Measurements from ENCODE around the gene TPPP2.

Gene TPPP2

DNA sequence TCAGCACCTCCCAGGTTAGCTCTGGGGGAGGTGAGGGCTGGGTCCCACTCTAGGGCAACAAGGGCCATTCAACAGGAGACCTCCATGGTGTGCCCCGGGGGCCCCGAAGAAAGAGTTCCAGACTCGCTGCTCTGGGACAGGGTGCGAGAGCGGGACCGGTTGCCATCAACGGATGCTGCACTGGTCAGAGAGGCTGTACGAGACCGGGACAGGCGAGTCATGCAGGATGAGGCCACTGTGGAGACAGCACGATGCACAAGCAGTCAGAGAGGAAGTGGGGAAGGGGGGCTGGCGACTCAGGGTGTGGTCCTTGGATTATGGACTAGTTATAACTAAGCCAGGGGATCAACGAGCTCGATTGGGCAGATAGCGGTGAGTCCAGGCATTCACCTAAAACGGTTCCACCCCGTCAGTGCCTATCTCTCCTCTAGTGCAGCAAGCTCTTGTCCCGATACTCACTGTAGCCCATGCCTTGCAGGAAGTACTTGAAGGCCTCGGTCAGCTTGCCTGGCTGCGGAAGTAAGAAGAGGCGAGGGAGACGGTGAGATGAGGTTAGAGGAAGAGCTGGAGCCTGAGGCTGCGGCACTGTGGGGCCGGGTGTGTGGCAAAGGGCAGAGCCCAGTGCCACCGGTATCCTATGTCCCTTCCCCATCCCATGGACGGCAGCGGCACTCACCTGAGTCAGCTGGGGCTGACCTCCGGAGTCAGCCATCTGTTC lies 12.3 kb upstream of the TPPP2 start:
- no peak for DNase-seq (ENCODE audit: low spot score)

DNA sequence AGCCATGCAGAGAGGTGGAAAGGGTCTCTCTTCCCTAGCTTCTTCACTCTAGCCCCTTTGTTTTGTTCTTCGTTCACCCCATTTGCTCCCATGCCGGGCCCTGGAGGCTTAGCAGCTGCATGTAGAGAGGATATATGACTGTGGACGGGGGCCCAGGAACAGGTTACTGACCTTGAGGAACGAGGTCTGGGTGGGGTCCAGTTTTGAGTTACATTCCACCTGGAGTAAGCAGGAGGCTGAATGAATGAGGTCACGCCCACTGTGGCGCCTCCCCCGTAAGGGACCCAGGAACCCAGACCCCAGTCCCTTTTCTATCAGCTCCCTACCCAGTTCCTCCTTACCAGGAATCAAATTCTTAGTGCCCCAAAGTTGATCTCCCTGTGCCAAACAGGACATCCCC lies 11.7 kb upstream of the TPPP2 start:
- DNase-seq (ENCODE audit: low spot score), result no peak

DNA sequence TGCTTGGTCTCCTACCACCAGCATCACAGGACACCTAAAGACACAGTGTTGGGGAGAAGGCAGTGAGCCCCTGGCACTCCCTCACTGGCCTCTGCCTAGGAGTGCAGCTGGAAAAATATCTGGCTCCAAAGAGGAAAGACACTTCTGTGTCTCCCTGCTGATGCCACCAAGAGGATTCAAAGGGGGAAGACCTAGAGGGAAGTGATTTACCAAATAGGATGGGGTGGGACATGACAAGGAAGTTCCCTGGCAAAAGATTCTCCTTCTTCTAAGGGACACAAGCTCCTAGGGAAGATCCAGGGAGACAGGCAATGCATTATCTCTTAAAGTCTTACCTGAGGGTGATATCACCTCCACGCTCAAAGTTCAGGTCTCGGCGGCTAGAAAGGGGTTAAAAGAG lies 11.2 kb upstream of the TPPP2 start:
- no peak for DNase-seq (ENCODE audit: low spot score)

DNA sequence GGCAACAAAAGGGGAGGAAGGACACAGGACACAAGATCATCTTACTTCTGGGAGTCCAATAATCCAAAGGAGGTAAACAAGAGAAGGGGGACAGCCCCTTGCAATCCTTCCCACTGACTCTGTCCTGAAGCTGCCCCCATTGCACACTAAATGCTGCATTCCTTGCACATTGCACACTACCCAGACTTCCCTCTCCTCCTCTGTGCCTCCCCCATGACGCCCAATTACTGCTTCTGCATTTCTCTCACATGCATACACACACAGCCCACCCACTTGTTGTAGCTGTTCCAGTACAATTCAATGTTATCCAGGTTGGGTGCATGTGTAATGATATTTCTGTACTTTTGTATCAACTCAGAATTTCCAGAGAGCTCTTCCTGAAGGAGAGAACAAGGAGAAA lies 10.7 kb upstream of the TPPP2 start:
- no peak for DNase-seq (ENCODE audit: low spot score)

DNA sequence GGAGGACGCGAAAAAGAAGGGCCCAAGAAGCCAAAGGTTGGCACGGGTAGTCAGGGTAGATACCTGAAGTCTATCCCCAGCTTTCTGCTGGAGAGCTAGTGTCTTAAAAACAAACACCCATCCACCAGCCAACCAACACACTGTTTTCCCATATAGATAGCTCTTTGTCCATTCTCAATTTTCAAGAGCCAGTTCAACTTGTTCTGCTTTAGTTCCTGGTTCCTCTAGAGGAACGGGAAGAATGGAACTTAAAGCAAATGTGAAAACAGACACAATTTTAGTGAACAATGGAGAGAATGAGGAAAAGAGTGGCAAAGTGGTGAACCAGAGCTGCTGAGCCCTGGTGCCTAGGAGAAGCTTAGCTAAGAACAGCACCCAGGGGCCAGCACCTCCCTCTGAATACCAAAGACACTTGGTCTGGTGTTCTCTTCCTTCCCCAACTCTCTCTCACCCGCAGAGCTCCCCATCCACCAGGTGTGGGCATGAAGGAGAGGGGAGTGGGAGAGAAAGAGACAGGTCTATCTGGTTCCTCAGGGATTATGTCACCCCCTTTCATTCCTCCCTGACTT lies 9.0 kb upstream of the TPPP2 start:
- no peak for DNase-seq (ENCODE audit: low spot score)

DNA sequence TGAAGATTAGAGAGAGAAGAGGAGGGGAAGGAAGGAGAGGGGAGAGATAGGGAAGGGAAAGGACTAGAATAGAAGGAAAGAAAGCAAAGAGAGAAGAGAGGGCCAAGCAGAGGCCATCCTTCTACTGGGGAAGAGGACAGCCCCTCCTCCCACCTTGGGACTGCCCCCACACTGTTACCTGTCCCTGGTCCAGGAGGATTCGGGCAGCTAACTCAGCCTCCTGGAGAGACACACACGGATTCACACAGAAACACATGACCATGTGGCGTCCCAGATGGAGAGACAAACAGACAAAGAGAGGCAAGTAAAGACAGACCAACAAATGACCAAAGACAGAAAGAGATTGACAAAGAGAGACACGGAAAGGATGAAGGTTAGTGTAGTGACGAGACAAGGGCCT lies 7.3 kb upstream of the TPPP2 start:
- no peak for DNase-seq (ENCODE audit: low spot score)

DNA sequence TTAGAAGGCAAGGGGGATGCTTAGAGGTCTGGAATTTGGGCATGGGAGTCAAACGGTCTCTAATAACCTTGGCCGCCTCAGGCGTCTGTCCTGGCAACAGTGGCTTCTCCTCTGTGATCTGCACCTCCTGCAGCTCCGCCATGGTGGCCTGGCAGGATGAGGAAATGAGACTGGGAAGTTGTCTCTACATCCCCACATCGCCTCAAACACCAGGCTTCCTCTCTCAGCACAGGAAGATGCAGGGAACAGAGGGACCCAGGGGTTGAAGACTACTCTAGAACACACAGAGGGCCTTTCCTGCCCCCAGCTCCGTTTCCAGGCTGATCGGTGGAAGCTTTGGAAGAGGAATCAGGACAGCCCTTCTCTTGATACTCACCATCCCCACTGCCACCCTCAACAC lies 6.8 kb upstream of the TPPP2 start:
- DNase-seq (ENCODE audit: low spot score), result no peak

DNA sequence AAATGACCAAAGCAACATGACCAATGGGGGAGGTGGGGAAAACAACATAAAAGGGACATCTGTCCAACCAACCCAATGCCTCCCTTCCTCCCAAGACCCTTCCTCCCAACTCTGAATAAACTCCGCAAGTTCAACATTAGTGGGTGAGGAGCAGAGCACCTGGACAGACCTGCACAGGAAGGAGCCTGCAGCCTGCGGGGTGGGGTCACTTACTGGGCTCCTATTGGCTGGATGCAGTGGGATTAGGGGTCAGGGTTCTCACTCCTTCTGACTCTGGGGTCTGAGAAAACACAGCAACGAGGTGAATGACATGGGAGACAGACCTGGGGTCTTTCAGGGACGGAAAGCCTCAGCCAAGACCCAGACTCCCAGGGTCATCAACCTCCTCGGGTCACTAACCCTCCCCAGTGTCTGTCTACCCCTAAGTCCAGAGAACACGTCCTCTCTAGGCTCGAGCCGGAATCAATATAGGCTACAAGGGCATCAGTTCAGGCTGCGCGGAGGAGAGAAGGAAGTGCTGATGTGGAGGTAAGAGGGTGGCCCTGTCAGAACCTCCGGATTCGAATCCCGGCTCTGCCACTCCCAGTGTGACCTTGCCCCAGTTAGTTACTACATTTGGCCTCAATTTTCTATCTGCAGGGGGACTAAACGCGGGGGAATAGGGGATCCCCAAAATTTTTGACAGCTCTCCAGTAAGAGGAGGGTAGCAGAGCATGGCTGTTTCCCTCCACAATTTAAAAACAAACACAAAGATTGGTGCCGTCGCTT lies 6.0 kb upstream of the TPPP2 start:
- no peak for DNase-seq (ENCODE audit: low spot score)

DNA sequence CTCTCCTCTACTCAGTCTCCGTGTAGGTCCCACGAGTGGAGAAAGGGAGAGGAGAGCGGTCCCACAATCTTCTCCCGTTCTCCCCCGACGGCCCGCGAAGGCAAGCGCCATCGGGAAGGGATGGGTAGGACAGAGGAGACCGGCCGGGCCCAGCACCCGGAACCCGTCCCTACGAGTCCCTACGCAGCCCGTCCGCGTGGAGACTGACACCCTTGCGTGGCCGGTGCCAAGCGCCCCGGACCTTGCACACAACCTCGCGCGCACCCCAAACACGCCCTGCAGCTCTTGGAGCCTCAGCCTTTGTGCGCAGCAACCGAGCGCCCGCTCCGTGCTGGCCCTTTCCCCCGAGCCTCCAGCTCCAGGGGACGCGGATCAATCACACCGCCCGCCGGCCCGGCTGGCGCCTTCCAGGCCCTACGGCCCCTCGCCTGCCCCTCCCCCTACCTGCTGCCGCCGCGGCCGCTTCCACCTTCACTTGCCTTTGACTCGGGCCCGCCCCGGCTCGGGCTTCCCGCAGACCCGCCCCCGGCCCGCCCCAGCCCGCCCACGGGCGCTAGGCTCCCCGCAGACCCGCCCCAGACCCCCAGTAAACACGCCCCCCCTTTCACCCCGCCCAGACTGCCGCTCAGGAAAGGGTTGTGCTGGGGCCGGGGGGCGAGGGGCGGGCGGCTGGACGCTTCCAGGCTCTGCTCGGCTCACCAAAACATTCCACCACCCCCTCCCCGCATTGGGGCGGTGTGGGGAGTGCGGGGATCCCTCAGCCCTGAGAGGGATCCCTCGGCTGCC lies 5.2 kb upstream of the TPPP2 start, which contains the start of gene NDRG2:
Gene NDRG2, minus strand, starts transcription at position 477 of the 786 bp plus-strand sequence. CDS start 1,746 bp downstream, outside the sequence.
- DNase-seq (ENCODE audit: low spot score), result peak; percentile 86

DNA sequence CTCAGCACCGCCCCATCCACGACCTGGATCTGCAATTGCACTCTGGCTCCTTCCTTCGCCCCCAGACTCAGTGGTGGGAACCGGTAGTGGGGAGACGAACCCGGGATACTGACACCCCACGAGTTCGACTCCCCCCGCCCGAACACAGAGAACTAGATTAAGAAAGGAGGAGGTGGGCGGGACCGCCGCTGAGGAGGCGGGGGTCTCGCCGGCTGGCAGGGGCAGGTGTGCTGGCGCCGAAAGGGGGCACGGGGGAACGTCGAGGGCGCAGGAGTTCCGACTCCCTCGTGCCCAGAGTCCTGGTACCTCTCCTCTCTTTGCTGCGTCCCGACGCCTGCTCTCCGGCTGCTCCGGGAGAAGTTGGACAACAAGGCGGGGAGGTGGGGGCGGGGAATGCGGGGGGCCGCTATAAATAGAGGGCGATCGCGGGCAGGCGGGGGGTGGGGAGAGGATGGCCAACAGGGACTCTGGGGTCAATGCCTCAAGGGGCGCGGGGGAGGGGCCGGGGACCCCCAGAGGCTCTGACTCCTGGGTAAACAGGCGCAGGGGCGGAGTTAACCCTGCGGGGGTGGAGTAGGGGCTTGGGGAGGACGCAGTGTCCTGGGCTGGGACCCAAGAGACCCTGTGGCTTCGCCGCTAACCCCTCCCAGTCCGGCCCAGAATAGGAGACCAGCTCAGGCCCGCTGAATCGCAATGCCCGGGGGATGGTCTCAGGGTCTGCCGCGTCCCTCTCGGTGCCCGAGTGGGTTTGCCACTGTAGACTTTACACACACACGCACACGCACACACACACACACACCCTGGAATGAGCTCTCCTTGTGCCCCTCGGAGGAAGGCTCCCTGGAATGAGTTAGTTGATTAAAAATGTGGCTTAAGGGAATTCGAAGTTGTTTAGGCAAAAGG lies 4.4 kb upstream of the TPPP2 start:
- peak; percentile 66 for DNase-seq (ENCODE audit: low spot score)

DNA sequence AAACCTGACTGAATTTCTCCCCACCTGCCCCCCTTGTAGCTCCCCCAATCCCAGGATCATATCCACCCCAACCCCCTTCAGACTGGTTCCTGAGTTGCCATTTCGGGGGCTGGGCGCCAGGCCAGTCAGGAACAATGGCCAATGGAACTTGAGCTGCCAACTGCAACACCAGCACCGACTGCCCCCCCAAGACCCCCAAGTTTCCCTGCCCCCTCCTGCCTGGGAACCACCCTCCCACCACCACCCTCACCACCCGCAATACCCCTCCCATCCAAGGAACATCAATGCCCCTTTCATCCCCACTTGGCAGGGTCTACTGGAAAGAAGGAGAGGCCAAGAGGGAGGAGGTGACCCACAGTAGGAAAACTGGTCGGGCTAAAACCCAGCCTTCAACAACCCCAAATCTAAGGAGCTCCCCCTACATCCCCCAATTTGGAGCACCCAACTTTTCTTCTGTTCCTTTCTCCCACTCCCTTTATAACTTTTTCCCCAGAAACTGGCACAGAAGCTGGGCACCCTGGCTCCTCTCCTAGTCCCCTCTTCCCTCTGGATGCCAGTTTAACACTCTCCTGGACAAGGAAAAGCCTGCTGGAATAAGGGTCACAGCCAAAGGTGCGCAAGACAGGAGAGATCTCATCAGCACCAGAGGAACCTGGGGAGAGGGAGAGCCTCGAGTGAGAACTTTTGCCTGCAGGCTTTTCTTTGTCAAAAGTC lies 3.6 kb upstream of the TPPP2 start:
- DNase-seq (ENCODE audit: low spot score), result no peak

DNA sequence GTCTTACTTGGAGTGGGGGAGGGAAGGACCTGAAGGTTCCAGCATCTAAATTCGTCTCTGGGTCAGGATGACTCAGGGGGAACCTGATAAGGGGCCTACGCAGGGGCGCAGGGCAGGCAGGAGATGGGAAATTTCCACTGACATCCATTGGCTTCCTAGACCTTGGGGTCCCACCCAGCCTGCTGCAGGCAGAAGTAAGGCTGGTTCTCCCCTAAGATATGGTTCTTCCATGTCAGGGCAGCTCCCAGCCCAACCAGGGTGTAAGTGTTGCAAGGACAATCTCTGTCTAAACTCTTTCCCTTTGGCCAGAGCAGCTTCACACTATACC lies 3.1 kb upstream of the TPPP2 start:
- no peak for DNase-seq (ENCODE audit: low spot score)

DNA sequence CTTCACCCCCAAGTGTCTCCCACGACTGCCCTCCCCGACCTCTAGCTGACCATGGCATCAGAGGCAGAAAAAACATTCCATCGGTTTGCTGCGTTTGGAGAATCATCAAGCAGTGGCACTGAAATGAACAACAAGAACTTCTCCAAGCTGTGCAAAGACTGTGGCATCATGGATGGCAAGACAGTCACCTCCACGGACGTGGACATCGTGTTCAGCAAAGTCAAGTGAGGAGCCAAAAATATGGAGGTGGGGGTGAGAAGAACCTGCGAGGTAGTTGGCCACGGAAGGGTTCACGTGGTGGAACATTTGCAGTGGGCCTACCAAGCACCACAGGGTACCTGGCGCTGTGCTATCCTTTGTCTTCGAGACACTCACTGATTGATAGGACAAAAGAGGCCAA lies 514 bp downstream of the TPPP2 start:
- no peak for DNase-seq (ENCODE audit: low spot score)

DNA sequence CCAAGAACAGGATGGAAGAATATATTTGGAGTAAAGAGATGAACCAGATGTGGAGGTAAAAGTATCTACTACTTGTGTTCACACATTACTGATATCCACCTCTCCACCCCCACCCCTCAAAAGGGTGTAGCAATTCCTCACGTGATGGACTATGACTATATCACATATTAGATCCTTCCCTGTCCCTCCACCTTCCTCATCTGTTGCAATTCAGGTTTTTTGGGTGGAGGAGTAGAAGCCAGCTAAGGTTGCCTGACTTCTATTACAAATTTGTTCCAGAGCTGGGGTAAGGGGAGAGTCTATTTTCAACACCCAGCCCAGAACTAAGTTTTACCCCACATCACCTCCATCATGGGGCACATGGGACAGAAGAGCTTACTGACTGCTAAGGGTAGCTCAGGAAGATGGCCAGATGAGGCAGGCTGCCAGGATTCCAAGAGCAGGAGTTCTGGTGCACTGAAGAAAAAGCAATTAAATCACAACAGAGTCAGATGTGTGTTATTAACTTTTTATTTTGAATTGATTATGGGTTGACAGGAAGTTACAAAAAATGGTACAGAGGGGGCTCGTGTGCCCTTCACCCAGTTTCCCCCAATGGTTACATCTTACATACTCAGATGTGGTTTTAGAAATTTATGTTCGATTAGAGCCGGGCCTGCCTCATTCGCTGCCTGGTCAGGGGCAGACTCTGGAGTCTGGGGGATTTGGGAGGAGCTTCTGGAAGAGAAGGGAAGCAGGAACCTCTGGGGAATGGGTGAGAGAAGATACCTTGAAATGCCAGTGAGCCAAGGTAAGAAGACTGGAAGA lies 2.5 kb downstream of the TPPP2 start:
- no peak for DNase-seq (ENCODE audit: low spot score)

DNA sequence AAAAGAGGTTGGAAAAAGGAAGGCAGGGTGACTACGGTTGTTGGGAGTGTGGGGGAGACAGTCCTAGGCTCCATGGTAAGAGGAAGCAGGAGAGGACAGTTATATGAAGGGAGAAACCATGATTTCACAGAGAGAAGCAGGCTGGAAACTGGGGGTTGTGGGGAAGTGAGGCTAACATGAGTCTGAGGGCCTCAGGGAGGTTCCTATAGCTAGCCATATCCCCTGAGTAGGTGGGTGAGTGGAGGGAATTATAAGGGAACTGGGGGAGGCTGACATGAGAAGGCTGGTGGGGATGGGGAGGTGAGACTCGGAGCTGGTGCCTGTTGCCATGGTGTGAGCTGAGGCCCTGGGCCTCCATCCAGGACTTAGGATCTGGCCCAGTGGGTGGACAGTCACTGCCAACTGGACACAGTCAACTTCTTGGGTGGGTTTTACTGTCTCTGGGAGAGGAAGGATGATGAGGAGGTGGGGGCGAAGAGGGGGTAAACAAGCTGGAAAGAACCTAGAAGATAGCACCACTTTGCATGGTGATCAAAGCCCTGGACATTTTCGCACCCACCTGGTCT lies 3.2 kb downstream of the TPPP2 start:
- DNase-seq (ENCODE audit: low spot score), result no peak

DNA sequence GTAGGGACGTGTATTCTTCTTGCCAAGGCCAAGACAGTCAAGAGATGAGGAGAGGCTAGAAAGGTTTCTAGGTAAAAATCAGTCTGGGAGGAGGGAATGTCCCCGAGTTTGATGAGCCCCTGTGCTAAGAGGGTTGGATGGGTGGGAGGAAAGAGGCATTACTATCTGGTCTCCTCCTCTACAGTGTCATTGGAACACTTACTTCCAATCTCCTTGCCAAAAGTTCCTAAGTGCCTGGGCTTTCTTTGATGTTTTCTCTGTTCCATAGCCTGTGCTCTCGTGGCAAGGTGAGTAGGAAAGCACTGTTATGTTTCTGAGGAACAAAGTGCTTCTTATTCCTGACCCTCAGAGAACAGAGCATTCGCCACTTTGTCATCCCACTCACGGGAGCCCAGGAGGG lies 4.7 kb downstream of the TPPP2 start, which contains the start of gene RNASE13:
Gene RNASE13, minus strand, starts transcription at position 101 of the 400 bp plus-strand sequence. CDS start 519 bp downstream, outside the sequence.
- DNase-seq (ENCODE audit: low spot score), result no peak

DNA sequence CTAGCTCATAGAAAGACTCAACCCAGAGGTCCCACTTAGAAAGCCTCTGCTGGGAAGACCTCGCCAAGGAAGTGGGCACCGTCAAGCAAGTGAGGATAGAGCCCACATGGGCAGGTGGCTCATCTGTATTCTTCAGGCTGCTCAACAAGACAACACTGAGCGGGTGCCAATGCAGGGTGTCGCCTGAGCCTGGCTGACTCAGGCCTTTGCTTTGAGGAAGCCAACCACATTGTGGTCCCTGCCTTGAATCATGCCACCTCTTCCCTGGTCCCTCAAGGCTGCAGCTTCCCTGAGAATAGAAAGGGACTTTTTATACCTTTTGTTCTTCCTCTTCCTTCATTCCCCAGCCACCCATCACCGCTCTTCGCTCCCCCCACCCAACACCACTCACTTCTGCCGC lies 6.7 kb downstream of the TPPP2 start:
- DNase-seq (ENCODE audit: low spot score), result no peak

DNA sequence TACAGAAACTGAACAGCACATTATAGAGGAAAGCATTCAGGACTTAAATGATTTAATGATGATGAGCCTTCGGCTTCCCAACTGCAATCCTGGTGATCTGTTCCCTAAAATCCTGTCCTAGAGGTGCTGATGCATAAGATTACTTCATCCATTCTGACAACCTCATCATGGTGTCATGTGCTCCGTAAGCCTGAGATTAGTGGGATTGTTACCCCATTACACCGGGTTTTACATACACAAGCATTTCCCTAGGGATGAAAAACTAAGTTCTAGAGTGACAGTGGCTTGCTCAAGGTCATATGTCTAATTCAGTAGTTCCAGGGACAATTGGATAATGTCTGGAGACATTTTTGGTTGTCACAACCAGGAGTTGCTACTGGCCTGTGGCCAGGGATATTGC lies 7.1 kb downstream of the TPPP2 start:
- DNase-seq (ENCODE audit: low spot score), result no peak

Measured in ecto neural progenitor cell (in vitro differentiated cells).